Natural killer cell (primary cell): ENCODE data around the gene MSMB. TPM values are rescaled to one million over a fixed set of nuclear protein-coding genes. Genes with fewer than 3 reads are reported as not detected.
"Not testable (repeated sequence)": the region's sequence is repeated elsewhere in the genome, so short reads cannot be mapped to it uniquely, and the experiment has no call there.

Experiments
- ATAC-seq, 3 donors: fragments of 150-1000 bp in 2 of 3; fragments of 200-7000 bp in 1 of 3; cut with Tn5 transposase; 1 replicate in 1 of 3; 2 replicates in 2 of 3; pipeline ENCODE4 v1.10.0; 2021; ENCODE audit warnings: mild to moderate bottlenecking in 2 of 3, moderate library complexity in 2 of 3
- DNase-seq, 2 donors: peaks; one replicate each; pipeline versions ENCODE4 v3.0.0 to v3.0.0-alpha.2; 2013 to 2021; ENCODE audit warnings: mixed read lengths in 1 of 2
- H3K27ac ChIP-seq: one replicate; pipeline ENCODE4 v1.5.1; 2013; ENCODE audit warnings: mild to moderate bottlenecking, low read length
- H3K27me3 ChIP-seq: one replicate; pipeline ENCODE4 v1.6.1; 2013; ENCODE audit warnings: low read length; ENCODE audit not compliant: control insufficient read depth, insufficient read depth
- H3K36me3 ChIP-seq: one replicate; pipeline ENCODE4 v1.6.1; 2013; ENCODE audit warnings: low read length; ENCODE audit not compliant: control insufficient read depth, insufficient read depth
- H3K4me1 ChIP-seq: one replicate; pipeline ENCODE4 v1.6.1; 2013; ENCODE audit warnings: low read length; ENCODE audit not compliant: control insufficient read depth, insufficient read depth
- H3K4me3 ChIP-seq: one replicate; pipeline ENCODE4 v1.5.1; 2013; ENCODE audit warnings: low read length
- H3K9me3 ChIP-seq: one replicate; pipeline ENCODE4 v1.6.1; 2013; ENCODE audit warnings: low read length; ENCODE audit not compliant: control insufficient read depth, insufficient read depth
- H3K27ac Mint-ChIP-seq, 2 donors: one replicate each; pipeline ENCODE4 v1.8.0; 2022; ENCODE audit warnings: mild to moderate bottlenecking in 2 of 2, mixed read lengths in 2 of 2, moderate library complexity in 1 of 2
- H3K27me3 Mint-ChIP-seq, 2 donors: one replicate each; pipeline ENCODE4 v1.8.0; 2022; ENCODE audit warnings: low read depth in 2 of 2, mixed read lengths in 2 of 2
- H3K36me3 Mint-ChIP-seq: one replicate; pipeline ENCODE4 v1.8.0; 2022; ENCODE audit warnings: mixed read lengths
- H3K4me1 Mint-ChIP-seq, 2 donors: one replicate each; pipeline ENCODE4 v1.8.0; 2022; ENCODE audit warnings: mixed read lengths in 2 of 2
- H3K4me3 Mint-ChIP-seq: one replicate; pipeline ENCODE4 v1.8.0; 2022; ENCODE audit warnings: mild to moderate bottlenecking, moderate library complexity, mixed read lengths
- H3K9me3 Mint-ChIP-seq, 2 donors: one replicate each; pipeline ENCODE4 v1.8.0; 2022; ENCODE audit warnings: mixed read lengths in 2 of 2
- WGBS: methylation state at CpG from one replicate; pipeline ENCODE4 v1.1.7; 2013; ENCODE audit warnings: missing lambda C conversion rate; ENCODE audit not compliant: insufficient coverage; 5-methylcytosine and 5-hydroxymethylcytosine counted together
- intact Hi-C: fragments of 100-400 bp; cut with micrococcal nuclease; formaldehyde crosslinking; loops from one replicate; pipeline ENCODE4 v1.14.2; 2022
- total RNA-seq, 4 donors: library from RNA; stranded (reverse); fragments of 120-200 nt in 1 of 4; gene quantifications; one replicate each; pipeline versions ENCODE4 v1.2.3 to v1.2.4, GENCODE V29; 2013 to 2022
- TF ChIP-seq, protein P1 (sequence below): fragments of 200-600 bp; IDR thresholded peaks from one replicate; pipeline ENCODE4 v1.8.0; 2022; ENCODE audit warnings: antibody characterized with exemption

Gene MSMB
- total RNA-seq, 3 donors from 2014 or later (not counting 1 experiment from before 2014, with no cell fraction given), result not detected

DNA sequence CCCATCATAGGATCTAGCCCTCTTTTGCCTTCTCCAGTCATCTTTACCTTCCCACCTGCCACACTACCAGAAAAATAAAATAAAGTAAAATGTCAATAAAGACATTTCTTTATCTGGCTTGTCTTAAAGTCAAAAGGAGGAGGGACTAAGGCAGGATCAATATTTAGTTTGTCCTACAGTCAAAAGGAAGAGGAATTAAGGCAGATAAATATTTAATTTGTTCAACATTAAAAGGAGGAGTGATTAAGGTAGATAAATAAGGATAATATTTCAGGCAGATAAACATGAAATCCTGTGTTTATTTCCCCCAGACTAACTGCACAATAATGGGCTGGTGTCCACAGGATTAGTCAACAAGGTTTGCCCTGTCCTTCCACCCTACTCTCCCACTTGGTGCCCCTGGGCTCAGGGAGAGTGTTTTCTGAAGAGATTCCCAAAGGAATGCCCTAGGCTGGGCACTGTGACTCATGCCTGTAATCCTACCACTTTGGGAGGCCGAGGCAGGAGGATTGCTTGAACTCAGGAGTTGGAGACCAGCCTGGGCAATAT is 18.3 kb upstream of the MSMB start:
- H3K4me1 Mint-ChIP-seq, result no peaks in the 10 kb centered on the region
- TF ChIP-seq, protein P1, sequence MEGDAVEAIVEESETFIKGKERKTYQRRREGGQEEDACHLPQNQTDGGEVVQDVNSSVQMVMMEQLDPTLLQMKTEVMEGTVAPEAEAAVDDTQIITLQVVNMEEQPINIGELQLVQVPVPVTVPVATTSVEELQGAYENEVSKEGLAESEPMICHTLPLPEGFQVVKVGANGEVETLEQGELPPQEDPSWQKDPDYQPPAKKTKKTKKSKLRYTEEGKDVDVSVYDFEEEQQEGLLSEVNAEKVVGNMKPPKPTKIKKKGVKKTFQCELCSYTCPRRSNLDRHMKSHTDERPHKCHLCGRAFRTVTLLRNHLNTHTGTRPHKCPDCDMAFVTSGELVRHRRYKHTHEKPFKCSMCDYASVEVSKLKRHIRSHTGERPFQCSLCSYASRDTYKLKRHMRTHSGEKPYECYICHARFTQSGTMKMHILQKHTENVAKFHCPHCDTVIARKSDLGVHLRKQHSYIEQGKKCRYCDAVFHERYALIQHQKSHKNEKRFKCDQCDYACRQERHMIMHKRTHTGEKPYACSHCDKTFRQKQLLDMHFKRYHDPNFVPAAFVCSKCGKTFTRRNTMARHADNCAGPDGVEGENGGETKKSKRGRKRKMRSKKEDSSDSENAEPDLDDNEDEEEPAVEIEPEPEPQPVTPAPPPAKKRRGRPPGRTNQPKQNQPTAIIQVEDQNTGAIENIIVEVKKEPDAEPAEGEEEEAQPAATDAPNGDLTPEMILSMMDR, result no peak
- WGBS, result 88% methylated on average over 1 of the region's 1 CpG

DNA sequence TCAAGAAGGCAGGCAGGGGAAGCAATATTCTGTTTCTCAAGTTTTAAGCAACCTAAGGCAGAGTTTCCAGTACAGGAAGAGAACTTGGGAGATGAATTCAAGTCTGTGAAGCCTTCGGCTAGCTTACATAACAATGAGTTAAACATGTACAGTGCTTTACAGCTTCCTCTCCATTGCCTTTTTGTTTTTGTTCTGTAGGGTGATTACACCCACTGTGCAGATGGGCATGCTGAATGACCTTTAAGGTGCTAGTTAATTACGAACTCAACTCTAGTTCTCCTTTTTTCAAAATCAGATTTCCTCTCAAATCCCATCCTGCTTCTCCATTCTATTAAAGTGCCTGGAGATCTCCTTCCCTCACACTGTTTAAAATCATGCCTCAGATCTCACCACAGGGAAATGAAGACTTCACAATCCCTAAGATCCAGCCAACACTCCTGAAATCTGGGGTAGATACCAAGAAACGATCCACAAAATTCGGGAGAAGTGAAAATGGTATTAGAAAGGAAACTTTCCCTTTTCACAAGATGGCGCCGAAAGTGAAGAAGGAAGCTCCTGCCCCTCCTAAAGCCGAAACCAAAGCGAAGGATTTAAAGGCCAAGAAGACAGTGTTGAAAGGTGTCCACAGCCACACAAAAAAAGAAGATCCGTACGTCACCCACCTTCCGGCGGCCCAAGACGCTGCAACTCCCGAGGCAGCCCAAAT is 16.8 kb upstream of the MSMB start:
- Mint-ChIP-seq H3K4me3 (no peak overlapping the region), H3K4me1 (no peaks in the 10 kb centered on the region), H3K36me3 (no peaks in the 10 kb centered on the region), H3K9me3 (no peaks in the 10 kb centered on the region), H3K27ac (no peak overlapping the region), H3K27me3 (no peaks in the 10 kb centered on the region)
- intact Hi-C loops, result no loop called here
- Histone ChIP-seq H3K4me1 (no peaks in the 10 kb centered on the region), H3K4me3 (no peak overlapping the region), H3K27me3 (no peaks in the 10 kb centered on the region), H3K27ac (no peak overlapping the region), H3K36me3 (no peaks in the 10 kb centered on the region), H3K9me3 (no peaks in the 10 kb centered on the region)
- ATAC-seq, result no peak
- no peak for DNase-seq
- WGBS, result 88% methylated on average over 14 of the region's 14 CpGs
- TF ChIP-seq, protein P1, result no peak

More for the DNA sequence above, 18.3 kb upstream of the MSMB start:
- no peak overlapping the region for H3K27ac ChIP-seq
- no peaks in the 10 kb centered on the region for H3K36me3 ChIP-seq
- ATAC-seq, result no peak
- no peaks in the 10 kb centered on the region for H3K9me3 ChIP-seq
- Mint-ChIP-seq H3K9me3 (no peaks in the 10 kb centered on the region), H3K36me3 (no peaks in the 10 kb centered on the region), H3K4me3 (no peak overlapping the region), H3K27ac (no peak overlapping the region), H3K27me3 (peaks cover 0 to 5% of the 10 kb centered on the region in 2 donors)
- no peaks in the 10 kb centered on the region for H3K27me3 ChIP-seq
- intact Hi-C loops, result no loop called here
- no peak for DNase-seq
- H3K4me3 ChIP-seq, result no peak overlapping the region
- H3K4me1 ChIP-seq, result no peaks in the 10 kb centered on the region

DNA sequence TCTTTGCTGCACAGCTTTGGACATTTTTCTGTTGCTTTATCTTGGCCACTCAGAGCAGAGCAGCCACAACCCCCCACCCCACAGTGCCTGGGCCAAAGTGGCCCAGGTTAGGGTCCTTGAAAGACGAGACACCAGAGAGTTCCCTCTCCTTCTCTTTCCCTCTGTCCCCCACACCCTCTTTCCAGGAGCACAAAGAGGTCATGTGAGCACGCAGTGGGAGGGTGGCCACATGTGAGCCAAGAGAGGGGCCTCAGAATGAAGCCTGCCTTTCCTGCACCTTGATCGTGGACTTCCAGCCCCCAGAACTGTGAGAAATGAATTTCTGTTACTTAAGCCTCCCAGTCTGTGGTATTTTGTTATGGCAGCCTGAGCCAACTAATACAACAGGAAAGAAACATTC is 14.6 kb upstream of the MSMB start:
- ATAC-seq (no peak), DNase-seq (no peak)
- TF ChIP-seq, protein P1, result no peak
- Mint-ChIP-seq H3K27ac (no peak overlapping the region), H3K4me1 (no peaks in the 10 kb centered on the region), H3K9me3 (peaks cover 3% of the 10 kb centered on the region in 2 donors), H3K27me3 (peaks cover 0 to 7% of the 10 kb centered on the region in 2 donors), H3K4me3 (no peak overlapping the region), H3K36me3 (peaks cover 12% of the 10 kb centered on the region)
- Histone ChIP-seq H3K36me3 (no peaks in the 10 kb centered on the region), H3K4me3 (no peak overlapping the region), H3K27me3 (no peaks in the 10 kb centered on the region), H3K27ac (no peak overlapping the region), H3K4me1 (no peaks in the 10 kb centered on the region), H3K9me3 (peaks cover 4% of the 10 kb centered on the region)
- 94% methylated on average over 3 of the region's 3 CpGs for whole genome bisulfite sequencing
- intact Hi-C loops, result no loop called here

DNA sequence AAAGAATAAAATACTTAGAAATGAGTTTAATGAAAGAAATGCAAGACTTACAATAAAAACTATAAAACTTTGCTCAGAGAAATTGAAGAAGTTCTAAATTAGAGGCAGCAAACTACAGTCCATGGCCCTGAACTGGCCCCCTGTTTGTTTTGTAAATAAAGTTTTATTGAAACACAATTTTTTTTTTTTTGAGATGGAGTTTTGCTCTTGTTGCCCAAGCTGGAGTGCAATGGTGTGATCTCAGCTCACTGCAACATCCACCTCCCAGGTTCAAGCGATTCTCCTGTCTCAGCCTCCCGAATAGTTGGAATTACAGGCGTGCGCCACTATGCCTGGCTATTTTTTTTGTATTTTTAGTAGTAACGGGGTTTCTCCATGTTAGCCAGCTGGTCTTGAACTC is 11.9 kb upstream of the MSMB start:
- H3K9me3 ChIP-seq, H3K27me3 ChIP-seq, H3K27ac ChIP-seq, H3K4me1 Mint-ChIP-seq, H3K9me3 Mint-ChIP-seq, H3K4me3 ChIP-seq, intact Hi-C loops, H3K4me1 ChIP-seq, H3K27ac Mint-ChIP-seq, H3K4me3 Mint-ChIP-seq, ATAC-seq, H3K36me3 ChIP-seq, DNase-seq, H3K27me3 Mint-ChIP-seq: not testable (repeated sequence)
- H3K36me3 Mint-ChIP-seq, result peaks cover 12% of the 10 kb centered on the region
- WGBS, result 99% methylated on average over 5 of the region's 5 CpGs
